ENCODE data around the gene TMPRSS15. TPM values are rescaled to one million over a fixed set of nuclear protein-coding genes. Genes with fewer than 3 reads are reported as not detected.

Gene TMPRSS15
- total RNA-seq, 1 donor from 2014 or later: not detected

GRCh38 chr21:18356801-18357200 is 46.8 kb downstream of the TMPRSS15 start:
- ATAC-seq: no peak
- DNase-seq (ENCODE audit: low spot score): no peak
- intact Hi-C loops (cut with DNase I): no loop called here

- intact Hi-C loops (cut with DNase I): no loop called here
- no peak for DNase-seq (ENCODE audit: low spot score)
- no peak for ATAC-seq
Measured at GRCh38 chr21:18354947-18355346, 48.6 kb downstream of the TMPRSS15 start.

DNA sequence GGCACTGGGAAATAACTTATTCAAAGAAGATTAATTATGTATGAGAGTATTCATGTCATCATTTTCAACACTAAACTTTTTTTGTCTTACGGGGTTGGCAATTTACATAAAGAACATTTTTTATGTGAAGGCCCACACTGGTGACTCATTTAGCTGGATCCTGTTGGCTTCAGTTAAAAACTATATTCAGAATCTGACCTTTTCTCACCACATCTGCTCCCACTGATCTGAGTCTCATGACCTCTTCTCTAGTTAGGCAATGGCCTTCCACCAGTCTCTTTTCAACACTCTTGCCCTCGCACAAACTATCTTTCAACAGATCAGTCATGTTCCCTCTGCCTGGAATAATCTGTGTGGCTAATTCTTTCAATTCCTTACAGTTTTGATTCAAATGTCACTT is 53.4 kb downstream of the TMPRSS15 start:
- no peak for ATAC-seq

GRCh38 chr21:18349468-18349867 is 54.1 kb downstream of the TMPRSS15 start:
- intact Hi-C loops (cut with DNase I): no loop called here
- ATAC-seq (no peak), DNase-seq (ENCODE audit: low spot score) (no peak)

More for the DNA sequence above, 53.4 kb downstream of the TMPRSS15 start:
- no peak for DNase-seq (ENCODE audit: low spot score)
- intact Hi-C loops (cut with DNase I): no loop called here

DNA sequence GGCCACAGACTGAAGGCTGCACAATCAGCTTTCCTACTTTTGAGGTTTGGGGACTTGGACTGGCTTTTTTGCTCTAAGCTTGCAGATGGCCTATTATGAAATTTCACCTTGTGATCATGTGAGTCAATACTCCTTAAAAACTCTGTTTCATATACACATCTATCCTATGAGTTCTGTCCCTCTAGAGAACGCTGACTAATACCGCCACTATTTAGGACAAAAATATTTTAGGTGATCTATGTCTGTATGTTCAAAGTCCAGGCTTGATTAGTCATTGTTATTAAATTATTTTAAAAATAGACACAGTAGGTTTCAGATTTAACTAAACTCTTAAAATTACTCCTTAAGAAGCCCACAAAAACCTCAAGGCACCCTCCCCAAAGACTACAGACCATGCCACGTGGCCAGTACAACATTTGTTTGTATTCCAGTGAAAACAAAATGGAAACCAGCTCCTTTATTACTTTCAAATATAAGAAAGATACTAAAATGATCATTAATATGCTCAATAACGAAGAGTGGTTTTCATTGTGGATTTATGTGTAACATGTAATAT is 63.1 kb downstream of the TMPRSS15 start:
- DNase-seq (ENCODE audit: low spot score) (no peak), ATAC-seq (no peak)
- intact Hi-C loops (cut with DNase I): no loop called here

DNA sequence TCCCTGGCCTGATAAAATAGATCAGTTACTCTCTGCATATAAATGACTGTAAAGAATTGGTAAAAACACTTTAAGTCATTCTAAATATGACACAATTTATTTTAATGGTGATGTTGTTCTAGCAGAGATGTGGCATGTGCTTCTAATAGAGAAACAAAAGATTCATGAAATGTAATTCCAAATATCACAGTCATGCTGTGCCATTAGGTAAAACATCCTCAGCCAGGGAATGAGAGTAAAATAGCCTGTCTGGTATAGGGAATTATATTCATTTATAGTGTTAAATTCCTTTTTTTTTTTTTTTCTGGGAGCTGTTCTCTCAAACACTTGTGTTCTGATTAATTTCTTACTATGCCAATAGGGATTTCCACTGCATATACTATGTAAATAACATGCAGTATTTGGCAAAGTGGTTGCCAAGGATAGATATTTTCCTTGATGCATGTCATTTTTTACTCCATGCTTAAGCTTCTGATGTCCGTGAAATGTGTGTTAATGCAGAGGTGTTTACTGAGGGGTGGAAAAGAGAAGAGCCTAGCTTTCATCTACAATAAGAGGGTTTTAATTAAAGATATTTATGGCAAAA is 67.8 kb downstream of the TMPRSS15 start:
- ATAC-seq (no peak), DNase-seq (ENCODE audit: low spot score) (no peak)
- intact Hi-C loops (cut with DNase I): no loop called here

- no peak for ATAC-seq
- no peak for DNase-seq (ENCODE audit: low spot score)
- intact Hi-C loops (cut with DNase I): no loop called here
Measured at GRCh38 chr21:18334066-18334465, 69.5 kb downstream of the TMPRSS15 start.

DNA sequence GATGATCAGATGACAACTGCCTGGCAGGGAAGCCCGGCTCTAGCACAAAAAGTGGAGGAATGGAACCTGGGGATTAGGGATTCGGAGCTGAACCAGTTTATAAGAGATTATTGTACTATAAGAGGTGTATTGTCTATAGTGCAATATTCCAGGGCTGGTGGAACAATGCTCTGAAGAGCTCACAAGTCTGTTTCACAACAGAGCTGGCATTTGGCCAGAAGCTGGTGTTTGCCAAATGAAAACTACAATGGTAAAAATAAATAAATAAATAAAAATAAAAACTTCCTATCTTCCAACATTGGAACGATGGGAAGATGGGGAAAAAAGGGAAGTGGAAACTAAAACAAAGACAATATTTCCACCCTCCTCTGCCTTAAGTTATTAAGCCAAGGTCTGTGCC is 85.4 kb downstream of the TMPRSS15 start:
- intact Hi-C loops (cut with DNase I): no loop called here
- DNase-seq (ENCODE audit: low spot score) (no peak), ATAC-seq (no peak)

GRCh38 chr21:18298228-18298627 is 105.4 kb downstream of the TMPRSS15 start:
- DNase-seq (ENCODE audit: low spot score) (no peak), ATAC-seq (no peak)
- intact Hi-C loops (cut with DNase I): no loop called here

DNA sequence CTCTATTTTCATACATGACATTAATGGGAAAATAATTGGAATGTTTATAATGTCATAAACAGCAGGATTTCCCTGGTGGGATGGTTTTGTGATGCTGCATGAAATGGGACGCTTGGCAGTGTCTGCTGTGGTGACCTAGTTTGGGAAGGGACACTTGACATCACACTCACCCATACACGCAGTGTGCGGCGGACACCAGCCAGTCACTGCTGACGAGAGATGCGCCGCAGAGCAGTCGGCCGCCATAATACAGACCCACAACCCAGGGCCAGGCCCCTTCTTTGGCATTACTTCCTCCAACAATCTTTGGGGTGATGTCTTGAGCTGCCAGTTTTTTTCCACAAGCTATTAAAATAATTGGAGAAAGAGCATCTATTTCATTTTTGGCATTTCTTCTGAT is 109.5 kb downstream of the TMPRSS15 start:
- intact Hi-C loops (cut with DNase I): no loop called here
- no peak for DNase-seq (ENCODE audit: low spot score)
- ATAC-seq: no peak

DNA sequence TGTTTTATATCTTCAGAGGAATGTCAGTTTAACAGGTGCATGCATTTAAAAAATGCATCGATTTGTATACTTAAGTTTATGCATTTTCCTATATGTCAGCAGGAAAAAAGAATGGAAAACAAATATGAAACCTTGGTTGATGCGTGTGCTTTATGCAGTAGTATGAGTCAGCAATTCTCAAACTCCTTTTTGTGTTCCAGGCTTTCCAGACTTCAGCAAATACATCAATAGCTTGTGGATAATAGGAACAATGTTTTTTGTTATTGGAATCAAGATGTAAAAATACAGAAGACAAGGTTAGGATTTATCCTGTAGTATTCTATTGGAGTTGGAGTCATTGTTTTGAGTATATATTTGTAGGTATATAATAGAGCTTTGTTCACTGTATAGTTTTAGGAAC is 113.7 kb downstream of the TMPRSS15 start:
- ATAC-seq: no peak
- intact Hi-C loops (cut with DNase I): no loop called here
- no peak for DNase-seq (ENCODE audit: low spot score)

DNA sequence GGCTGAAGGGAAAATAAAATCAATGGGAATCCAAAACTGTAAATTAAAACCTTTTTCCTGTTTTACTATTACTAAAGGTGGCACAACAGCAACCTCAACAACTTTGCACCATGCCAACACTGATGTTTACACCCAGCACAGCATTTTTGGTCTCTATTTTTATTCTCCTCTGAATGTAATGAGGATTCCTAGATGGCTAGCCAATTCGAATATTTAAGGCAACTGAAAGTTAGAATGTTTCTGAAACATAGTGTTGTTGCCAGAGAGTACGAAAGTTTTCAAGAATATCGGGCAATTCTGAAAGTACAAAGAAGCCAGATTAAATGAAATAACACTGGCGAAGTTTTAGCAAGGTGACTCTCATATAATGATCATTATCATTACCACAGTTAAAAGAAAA is 118.2 kb downstream of the TMPRSS15 start:
- no peak for ATAC-seq
- DNase-seq (ENCODE audit: low spot score): no peak
- intact Hi-C loops (cut with DNase I): no loop called here

- no peak for ATAC-seq
- intact Hi-C loops (cut with DNase I): no loop called here
- no peak for DNase-seq (ENCODE audit: low spot score)
Measured at GRCh38 chr21:18275781-18276180, 127.8 kb downstream of the TMPRSS15 start.

- DNase-seq (ENCODE audit: low spot score): no peak
- ATAC-seq: no peak
- intact Hi-C loops (cut with DNase I): no loop called here
Measured at GRCh38 chr21:18274370-18274769, 129.2 kb downstream of the TMPRSS15 start.

- ATAC-seq (no peak), DNase-seq (ENCODE audit: low spot score) (no peak)
Measured at GRCh38 chr21:18273400-18273799, 130.2 kb downstream of the TMPRSS15 start.

DNA sequence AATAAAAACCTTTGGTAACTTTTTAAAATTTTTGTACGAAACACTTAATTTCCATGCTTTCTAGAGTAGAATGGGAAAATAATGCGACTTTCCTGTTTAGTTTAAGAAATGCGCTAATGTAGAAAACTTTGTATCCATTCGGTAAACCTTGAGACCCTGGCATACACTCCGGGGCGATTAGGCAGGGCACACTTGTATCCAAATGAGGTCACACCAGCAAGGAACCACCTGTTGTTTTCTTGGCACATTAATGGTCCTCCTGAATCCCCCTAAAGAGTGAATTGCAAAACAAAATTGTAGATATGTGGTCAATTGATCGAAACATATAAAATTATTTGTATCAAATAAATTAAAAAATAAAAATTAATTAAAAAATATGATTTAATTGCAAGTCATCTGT is 133.7 kb downstream of the TMPRSS15 start:
- DNase-seq (ENCODE audit: low spot score) (no peak), ATAC-seq (no peak)
- intact Hi-C loops (cut with DNase I): no loop called here

More at GRCh38 chr21:18273400-18273799, 130.2 kb downstream of the TMPRSS15 start:
- intact Hi-C loops (cut with DNase I): no loop called here

GRCh38 chr21:18268906-18269305 is 134.7 kb downstream of the TMPRSS15 start:
- DNase-seq (ENCODE audit: low spot score) (no peak), ATAC-seq (no peak)
- intact Hi-C loops (cut with DNase I): no loop called here

GRCh38 chr21:18267496-18267895 is 136.1 kb downstream of the TMPRSS15 start:
- DNase-seq (ENCODE audit: low spot score) (no peak), ATAC-seq (no peak)
- intact Hi-C loops (cut with DNase I): no loop called here

GRCh38 chr21:18265944-18266343 is 137.6 kb downstream of the TMPRSS15 start:
- intact Hi-C loops (cut with DNase I): no loop called here
- no peak for ATAC-seq
- DNase-seq (ENCODE audit: low spot score): no peak

GRCh38 chr21:18253799-18254198 is 149.8 kb downstream of the TMPRSS15 start:
- DNase-seq (ENCODE audit: low spot score) (no peak), ATAC-seq (peak; percentile 69)
- intact Hi-C loops (cut with DNase I): no loop called here

GRCh38 chr21:18253221-18253620 is 150.4 kb downstream of the TMPRSS15 start:
- intact Hi-C loops (cut with DNase I): no loop called here
- DNase-seq (ENCODE audit: low spot score): no peak
- peak; percentile 62 for ATAC-seq

Measured in sciatic nerve (tissue), 2 donors.